ENCODE results near the gene RPL7A.

RPL7A gene

GRCh38 chr9:133335924-133336811 lies 11.8 kb upstream of the RPL7A start, which contains the start of gene SURF6:
SURF6 (minus strand) TSS chr9:133336188; CDS start chr9:133336132, 56 bp downstream.
- H3K4me3 ChIP-seq (ENCODE audit: low read length), result peak within 1 kb of the TSS; percentile 92
- TF ChIP-seq CTCF (conservative IDR thresholded peaks at IDR 0.05; ENCODE audit: low read depth, low read length), result no peak
- DNase-seq (ENCODE audit: low read depth), result peak; percentile 56

DNA sequence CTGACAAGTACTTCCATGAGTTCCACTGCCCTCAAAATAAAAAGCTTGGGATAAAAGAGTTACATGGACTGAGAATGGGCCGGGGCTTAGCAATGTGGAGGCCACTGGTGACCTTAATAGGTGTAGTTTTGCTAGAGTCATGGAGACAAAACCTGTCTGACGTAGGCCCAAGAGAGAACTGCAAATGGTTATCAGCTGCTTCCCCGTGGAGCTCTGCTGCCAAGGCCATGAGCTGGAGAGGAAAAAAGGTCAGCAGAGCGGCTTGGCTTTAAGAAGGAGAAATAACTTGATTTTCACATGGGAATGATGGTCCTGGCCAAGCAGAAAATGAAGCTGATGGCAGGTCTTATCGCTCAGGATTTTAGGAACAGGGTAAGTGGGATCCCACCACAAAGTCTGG lies 8.4 kb upstream of the RPL7A start:
- TF ChIP-seq CTCF (conservative IDR thresholded peaks at IDR 0.05; ENCODE audit: low read depth, low read length), result no peak
- DNase-seq (ENCODE audit: low read depth), result no peak
- no peak overlapping the region for H3K4me3 ChIP-seq (ENCODE audit: low read length)

GRCh38 chr9:133340256-133340655 lies 7.8 kb upstream of the RPL7A start:
- H3K4me3 ChIP-seq (ENCODE audit: low read length), result no peak overlapping the region
- no peak for DNase-seq (ENCODE audit: low read depth)
- TF ChIP-seq CTCF (conservative IDR thresholded peaks at IDR 0.05; ENCODE audit: low read depth, low read length), result no peak

DNA sequence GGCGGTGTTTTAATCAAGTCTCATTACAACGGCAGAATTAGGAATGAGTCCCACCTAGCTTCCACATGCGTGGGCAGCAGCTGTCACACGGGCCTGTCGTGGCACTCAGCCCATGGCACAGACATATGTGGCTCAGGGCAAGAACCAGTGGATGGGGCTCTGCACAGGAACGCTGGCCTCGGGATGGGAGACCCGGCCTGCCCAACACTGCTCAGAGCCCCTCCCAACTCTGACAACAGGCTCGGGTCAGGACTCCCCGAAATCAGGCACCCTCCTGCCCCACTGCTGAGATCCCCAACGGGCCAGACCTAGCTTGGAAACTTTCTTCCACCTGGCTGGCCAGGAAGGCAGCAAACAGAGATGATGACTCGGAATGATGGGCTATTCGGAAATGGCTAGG lies 7.1 kb upstream of the RPL7A start:
- no peak for TF ChIP-seq CTCF (conservative IDR thresholded peaks at IDR 0.05; ENCODE audit: low read depth, low read length)
- no peak overlapping the region for H3K4me3 ChIP-seq (ENCODE audit: low read length)

DNA sequence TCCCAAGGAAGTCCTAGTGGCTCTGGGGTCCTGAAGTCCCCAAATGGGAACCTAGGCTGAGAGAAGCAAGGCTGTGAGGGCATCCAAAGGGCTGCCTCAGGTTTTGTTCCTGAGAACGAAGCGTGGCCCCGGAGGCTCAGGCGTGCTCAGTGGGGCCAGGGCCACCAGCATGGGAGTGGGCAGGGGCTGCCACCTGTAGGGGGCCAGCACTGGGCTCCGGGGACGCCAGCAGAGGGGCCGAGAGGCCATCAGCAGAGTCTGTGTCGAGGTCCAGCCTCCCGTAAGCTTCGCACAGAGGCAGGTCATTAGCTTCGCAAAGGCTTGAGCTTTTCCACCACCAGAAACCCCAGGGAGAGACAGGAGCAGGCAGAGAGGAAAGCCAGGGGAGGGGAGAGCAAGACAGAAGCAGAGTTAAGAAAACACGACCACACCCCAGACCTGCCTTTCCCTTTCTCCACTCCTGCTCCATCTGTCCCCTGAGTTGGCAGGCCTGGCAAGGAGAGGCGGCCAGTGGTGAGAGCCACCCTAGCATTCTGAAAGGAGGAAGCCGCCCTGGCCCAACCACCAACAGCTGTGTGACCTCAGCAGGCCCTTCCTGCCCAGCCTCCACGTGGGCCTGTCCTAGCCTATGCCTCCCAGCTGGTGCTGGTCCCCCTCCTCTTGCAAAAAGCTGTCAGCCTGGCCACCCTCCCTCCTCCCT lies 6.5 kb upstream of the RPL7A start:
- no peak for TF ChIP-seq CTCF (conservative IDR thresholded peaks at IDR 0.05; ENCODE audit: low read depth, low read length)
- DNase-seq (ENCODE audit: low read depth), result no peak
- H3K4me3 ChIP-seq (ENCODE audit: low read length), result no peak overlapping the region

More for the DNA sequence above, 7.1 kb upstream of the RPL7A start:
- no peak for DNase-seq (ENCODE audit: low read depth)

DNA sequence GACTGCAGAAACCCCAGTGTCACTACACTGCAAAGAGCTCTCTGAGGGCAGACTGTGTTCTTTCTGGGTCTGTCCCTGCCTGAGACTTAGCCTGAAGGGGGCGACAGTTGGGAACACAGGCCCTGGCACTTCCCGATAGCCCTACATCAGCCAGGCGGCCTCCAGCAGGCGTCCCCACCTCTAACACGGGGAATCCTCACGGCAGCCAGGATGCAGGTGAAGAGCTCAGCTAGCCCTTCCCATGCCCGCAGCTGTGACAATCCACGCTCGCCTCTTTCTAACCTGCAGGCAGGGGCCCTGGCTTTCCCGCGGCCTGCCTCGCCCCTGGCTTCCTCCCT lies 6.0 kb upstream of the RPL7A start:
- TF ChIP-seq CTCF (conservative IDR thresholded peaks at IDR 0.05; ENCODE audit: low read depth, low read length), result peak; percentile 35
- DNase-seq (ENCODE audit: low read depth), result no peak
- H3K4me3 ChIP-seq (ENCODE audit: low read length), result no peak overlapping the region

Data from retinal pigment epithelial cell (primary cell).